CD14-positive monocyte (primary cell): ENCODE data around the gene SLC4A4. TPM values are rescaled to one million over a fixed set of nuclear protein-coding genes. Genes with fewer than 3 reads are reported as not detected.

Source experiments
- DNase-seq, 3 donors: peaks; one replicate each; pipeline ENCODE4 v3.0.0-alpha.2; 2011 to 2022
- H2AFZ ChIP-seq: 2 replicates; pipeline ENCODE4 v1.6.0; 2012; ENCODE audit warnings: mild to moderate bottlenecking, low read depth, low read length, inconsistent platforms; ENCODE audit not compliant: insufficient read depth, poor library complexity, severe bottlenecking
- H3K27ac ChIP-seq, 2 donors: 1 replicate in 1 of 2; 2 replicates in 1 of 2; pipeline ENCODE4 v1.5.1; 2012 to 2013; ENCODE audit warnings: low read length in 2 of 2, control low read depth in 1 of 2, inconsistent platforms in 1 of 2, low read depth in 1 of 2, mild to moderate bottlenecking in 1 of 2
- H3K27me3 ChIP-seq, 2 donors: one replicate each; pipeline versions ENCODE4 v1.6.0 to v1.6.1; 2011 to 2013; ENCODE audit warnings: low read length in 2 of 2; ENCODE audit not compliant: control insufficient read depth in 2 of 2, insufficient read depth in 2 of 2
- H3K36me3 ChIP-seq, 2 donors: replicated peaks in 1 of 2; 1 replicate in 1 of 2; 2 replicates in 1 of 2; pipeline versions ENCODE4 v1.5.1 to v1.6.1; 2012 to 2013; ENCODE audit warnings: low read length in 2 of 2, control low read depth in 1 of 2, inconsistent platforms in 1 of 2, mild to moderate bottlenecking in 1 of 2; ENCODE audit not compliant: insufficient read depth in 2 of 2, control insufficient read depth in 1 of 2
- H3K4me1 ChIP-seq, 2 donors: 1 replicate in 1 of 2; 2 replicates in 1 of 2; pipeline versions ENCODE4 v1.5.1 to v1.6.1; 2012 to 2013; ENCODE audit warnings: low read length in 2 of 2, control low read depth in 1 of 2, inconsistent platforms in 1 of 2, mild to moderate bottlenecking in 1 of 2, moderate library complexity in 1 of 2; ENCODE audit not compliant: insufficient read depth in 2 of 2, control insufficient read depth in 1 of 2
- H3K4me2 ChIP-seq: replicated peaks from 2 replicates; pipeline ENCODE3; 2012; ENCODE audit warnings: low read length, moderate library complexity, mild to moderate bottlenecking; ENCODE audit not compliant: poor library complexity, severe bottlenecking; ENCODE audit errors: extremely low read depth
- H3K4me3 ChIP-seq, 3 experiments: fragments of 200-600 bp in 1 of 3; sonication (generic) in 1 of 3; replicated peaks in 1 of 3; 1 replicate in 2 of 3; 2 replicates in 1 of 3; pipeline ENCODE4 v1.5.1; 2011 to 2013; ENCODE audit warnings: low read length in 3 of 3, mild to moderate bottlenecking in 3 of 3, control low read depth in 2 of 3, low read depth in 2 of 3, inconsistent platforms in 1 of 3, moderate library complexity in 1 of 3
- H3K79me2 ChIP-seq: 2 replicates; pipeline ENCODE4 v1.6.0; 2012; ENCODE audit warnings: mild to moderate bottlenecking, control low read depth, inconsistent platforms, low read length, moderate library complexity; ENCODE audit not compliant: insufficient read depth
- H3K9ac ChIP-seq: 2 replicates; pipeline ENCODE4 v1.6.0; 2017; ENCODE audit warnings: low read length, mild to moderate bottlenecking; ENCODE audit not compliant: insufficient read depth, poor library complexity, severe bottlenecking
- H3K9me3 ChIP-seq, 2 donors: replicated peaks in 1 of 2; 1 replicate in 1 of 2; 2 replicates in 1 of 2; pipeline versions ENCODE4 v1.5.1 to v1.6.1; 2012 to 2013; ENCODE audit warnings: low read length in 2 of 2, control low read depth in 1 of 2; ENCODE audit not compliant: control insufficient read depth in 1 of 2, insufficient read depth in 1 of 2
- H4K20me1 ChIP-seq: 2 replicates; pipeline ENCODE4 v1.6.0; 2012; ENCODE audit warnings: mild to moderate bottlenecking, low read length, control low read depth, moderate library complexity; ENCODE audit not compliant: insufficient read depth
- H3K27ac Mint-ChIP-seq, 7 donors: one replicate each; pipeline ENCODE4 v1.8.0; 2020; ENCODE audit warnings: mild to moderate bottlenecking in 7 of 7, mixed read lengths in 7 of 7, moderate library complexity in 6 of 7, inconsistent platforms in 2 of 7
- H3K27me3 Mint-ChIP-seq, 3 donors: one replicate each; pipeline ENCODE4 v1.8.0; 2021 to 2022; ENCODE audit warnings: low read depth in 3 of 3, mild to moderate bottlenecking in 3 of 3, mixed read lengths in 3 of 3, moderate library complexity in 3 of 3, inconsistent platforms in 1 of 3
- H3K36me3 Mint-ChIP-seq, 2 donors: one replicate each; pipeline ENCODE4 v1.8.0; 2020; ENCODE audit warnings: mixed read lengths in 2 of 2, inconsistent platforms in 1 of 2, mild to moderate bottlenecking in 1 of 2
- H3K4me1 Mint-ChIP-seq: one replicate; pipeline ENCODE4 v1.8.0; 2020; ENCODE audit warnings: mild to moderate bottlenecking, mixed read lengths
- H3K4me3 Mint-ChIP-seq, 2 donors: one replicate each; pipeline ENCODE4 v1.8.0; 2020; ENCODE audit warnings: mild to moderate bottlenecking in 2 of 2, mixed read lengths in 2 of 2, moderate library complexity in 1 of 2
- H3K9me3 Mint-ChIP-seq, 7 donors: one replicate each; pipeline ENCODE4 v1.8.0; 2020 to 2022; ENCODE audit warnings: mixed read lengths in 7 of 7, mild to moderate bottlenecking in 6 of 7, moderate library complexity in 6 of 7, inconsistent platforms in 2 of 7
- CTCF ChIP-seq: fragments of 200-600 bp; IDR thresholded peaks from one replicate; pipeline ENCODE4 v1.8.0; 2022; ENCODE audit warnings: antibody characterized with exemption, mild to moderate bottlenecking
- WGBS: methylation state at CpG from one replicate; pipeline ENCODE4 v1.1.5; 2013; ENCODE audit warnings: missing lambda C conversion rate; ENCODE audit not compliant: insufficient coverage; 5-methylcytosine and 5-hydroxymethylcytosine counted together
- intact Hi-C, 2 donors: fragments of 100-400 bp; cut with micrococcal nuclease; formaldehyde crosslinking; loops; one replicate each; pipeline versions ENCODE4 v1.15.0 to v1.15.1; 2023
- polyA plus RNA-seq, 3 donors: library from polyadenylated mRNA; depleted of rRNA in 1 of 3; unstranded in 2 of 3; stranded (reverse) in 1 of 3; fragments of 300-500 nt in 2 of 3; fragments of >200 nt in 1 of 3; fragmentation: Illumina TruSeq in 2 of 3; gene quantifications; 1 replicate in 2 of 3; 2 replicates in 1 of 3; pipeline ENCODE4 v1.2.3, GENCODE V29; 2012 to 2021

The SLC4A4 gene
- polyA plus RNA-seq, 3 donors, result 0.03 TPM; not detected in 2

DNA sequence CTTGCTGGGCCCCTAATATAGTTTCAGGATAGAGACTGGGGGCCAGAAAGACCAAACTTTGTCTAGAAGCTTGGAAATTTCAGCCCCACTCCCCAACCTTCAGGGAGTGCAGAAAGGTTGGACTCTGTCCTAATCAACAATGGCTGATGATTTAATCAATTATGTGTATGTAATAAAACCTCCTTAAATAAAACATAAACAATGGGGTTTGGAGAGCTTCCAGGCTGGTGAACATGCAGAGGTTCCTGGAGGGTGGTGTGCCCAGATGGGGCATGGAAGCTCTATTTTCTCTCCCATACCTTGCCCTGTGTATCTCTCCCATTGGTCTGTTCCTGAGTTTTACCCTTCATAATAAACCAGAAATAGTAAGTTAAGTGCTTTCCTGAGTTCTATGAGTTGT, 270.8 kb downstream of the SLC4A4 start:
- Histone ChIP-seq H3K79me2 (no peaks in the 10 kb centered on the region), H3K4me1 (no peaks in the 10 kb centered on the region), H3K9me3 (peaks cover 4 to 5% of the 10 kb centered on the region in 2 donors), H3K36me3 (no peaks in the 10 kb centered on the region), H4K20me1 (no peaks in the 10 kb centered on the region), H2AFZ (no peak overlapping the region), H3K4me2 (no peak overlapping the region), H3K27me3 (no peaks in the 10 kb centered on the region), H3K27ac (no peak overlapping the region), H3K4me3 (no peak overlapping the region), H3K9ac (no peak overlapping the region)
- no peak for TF ChIP-seq CTCF
- intact Hi-C loops, result no loop called here
- Mint-ChIP-seq H3K4me1 (no peaks in the 10 kb centered on the region), H3K36me3 (no peaks in the 10 kb centered on the region), H3K27me3 (no peaks in the 10 kb centered on the region), H3K4me3 (no peak overlapping the region), H3K9me3 (peaks cover 1 to 10% (median 6%) of the 10 kb centered on the region in 7 donors), H3K27ac (no peak overlapping the region)
- DNase-seq, result no peak

- H4K20me1 ChIP-seq, result no peaks in the 10 kb centered on the region
- Mint-ChIP-seq H3K4me3 (no peak overlapping the region), H3K27me3 (no peaks in the 10 kb centered on the region), H3K4me1 (no peaks in the 10 kb centered on the region), H3K27ac (no peak overlapping the region), H3K9me3 (peaks cover 2 to 11% (median 5%) of the 10 kb centered on the region in 7 donors), H3K36me3 (no peaks in the 10 kb centered on the region)
- no peak for TF ChIP-seq CTCF
- DNase-seq, result no peak
- H3K79me2 ChIP-seq, result no peaks in the 10 kb centered on the region
- intact Hi-C loops, result no loop called here
- no peak overlapping the region for H3K27ac ChIP-seq
- no peak overlapping the region for H2AFZ ChIP-seq
- H3K4me2 ChIP-seq, result no peak overlapping the region
- WGBS, result 93% methylated on average over 2 of the region's 2 CpGs
- no peaks in the 10 kb centered on the region for H3K36me3 ChIP-seq
- no peak overlapping the region for H3K4me3 ChIP-seq
- no peaks in the 10 kb centered on the region for H3K27me3 ChIP-seq
- no peaks in the 10 kb centered on the region for H3K4me1 ChIP-seq
- no peak overlapping the region for H3K9ac ChIP-seq
- H3K9me3 ChIP-seq, result peaks cover 0 to 19% of the 10 kb centered on the region in 2 donors
Measured at GRCh38 chr4:71614621-71615020, 275.8 kb downstream of the SLC4A4 start.
